Measurements from ENCODE around the gene GPR42.

DNA sequence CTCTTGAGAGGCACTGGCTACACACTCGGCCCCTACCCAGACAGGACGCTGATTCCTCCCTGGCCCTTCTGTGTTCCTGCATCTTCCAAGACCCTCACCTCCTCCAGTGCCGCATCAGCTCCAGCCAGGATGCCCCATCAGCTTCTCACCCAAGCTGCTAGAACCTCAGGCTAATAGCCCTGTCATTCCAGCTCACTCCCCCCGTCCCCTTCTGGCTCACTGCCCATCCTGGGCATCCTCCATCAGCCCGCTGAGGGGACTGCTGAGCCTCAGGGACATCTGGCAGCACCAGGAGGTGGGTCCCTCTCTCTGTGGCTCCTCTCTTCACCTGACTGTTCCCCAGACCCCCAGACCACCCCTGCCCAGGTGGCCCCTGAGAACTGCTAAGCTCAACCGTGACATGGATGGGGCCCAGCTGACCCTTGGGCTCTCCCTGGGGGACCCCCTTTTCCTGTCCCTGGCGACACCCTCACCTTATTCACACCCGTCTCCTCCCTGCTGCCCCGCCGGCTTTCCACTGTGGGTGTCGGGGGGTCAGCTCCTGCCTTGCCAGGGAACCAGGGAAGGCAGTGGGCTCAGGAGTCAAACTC lies 7.8 kb upstream of the GPR42 start:
- TF ChIP-seq POLR2A (IDR thresholded peaks at IDR 0.05), result no peak
- TF ChIP-seq, protein P1, sequence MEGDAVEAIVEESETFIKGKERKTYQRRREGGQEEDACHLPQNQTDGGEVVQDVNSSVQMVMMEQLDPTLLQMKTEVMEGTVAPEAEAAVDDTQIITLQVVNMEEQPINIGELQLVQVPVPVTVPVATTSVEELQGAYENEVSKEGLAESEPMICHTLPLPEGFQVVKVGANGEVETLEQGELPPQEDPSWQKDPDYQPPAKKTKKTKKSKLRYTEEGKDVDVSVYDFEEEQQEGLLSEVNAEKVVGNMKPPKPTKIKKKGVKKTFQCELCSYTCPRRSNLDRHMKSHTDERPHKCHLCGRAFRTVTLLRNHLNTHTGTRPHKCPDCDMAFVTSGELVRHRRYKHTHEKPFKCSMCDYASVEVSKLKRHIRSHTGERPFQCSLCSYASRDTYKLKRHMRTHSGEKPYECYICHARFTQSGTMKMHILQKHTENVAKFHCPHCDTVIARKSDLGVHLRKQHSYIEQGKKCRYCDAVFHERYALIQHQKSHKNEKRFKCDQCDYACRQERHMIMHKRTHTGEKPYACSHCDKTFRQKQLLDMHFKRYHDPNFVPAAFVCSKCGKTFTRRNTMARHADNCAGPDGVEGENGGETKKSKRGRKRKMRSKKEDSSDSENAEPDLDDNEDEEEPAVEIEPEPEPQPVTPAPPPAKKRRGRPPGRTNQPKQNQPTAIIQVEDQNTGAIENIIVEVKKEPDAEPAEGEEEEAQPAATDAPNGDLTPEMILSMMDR (IDR thresholded peaks at IDR 0.05), result no peak

Measured in heart left ventricle (tissue), 13 donors.